Thyroid gland (tissue), 4 donors: ENCODE data around the gene TMEM269.

Source experiments
- CTCF ChIP-seq, 6 experiments: fragments of 200-600 bp in 3 of 6; fragments of 450-650 bp in 3 of 6; sonication (generic) in 3 of 6; IDR thresholded peaks; one replicate each; pipeline ENCODE4 v1.5.1; 2016 to 2019; ENCODE audit warnings: antibody characterized with exemption in 6 of 6, mild to moderate bottlenecking in 2 of 6, inconsistent platforms in 1 of 6, moderate library complexity in 1 of 6
- POLR2A ChIP-seq, 2 donors: fragments of 450-650 bp; IDR thresholded peaks; one replicate each; pipeline ENCODE4 v1.6.1; 2017; ENCODE audit warnings: antibody characterized with exemption in 2 of 2, mild to moderate bottlenecking in 2 of 2, moderate library complexity in 1 of 2

DNA sequence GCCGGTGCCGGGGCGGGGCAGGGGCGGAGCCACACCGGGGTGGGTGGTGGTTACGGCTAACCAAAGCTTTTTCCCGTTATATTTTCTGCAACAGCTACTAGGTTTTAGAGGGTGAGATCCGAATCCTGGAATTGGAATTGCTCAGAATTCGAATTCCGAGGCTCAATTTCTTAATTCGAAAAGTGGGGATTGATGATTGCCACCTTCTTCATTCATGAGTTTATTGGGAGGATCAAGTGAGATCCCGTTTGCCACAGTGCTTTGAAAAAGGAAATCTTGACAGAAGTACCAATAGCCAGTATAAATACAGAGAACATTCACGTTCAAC, 32.6 kb downstream of the TMEM269 start:
- TF ChIP-seq CTCF (IDR thresholded peaks at IDR 0.05) (no peak), POLR2A (IDR thresholded peaks at IDR 0.05) (no peak)
